Transverse colon (tissue), 4 donors: ENCODE results near the gene NABP1.

Source experiments
- CTCF ChIP-seq, 5 experiments: fragments of 200-600 bp in 3 of 5; fragments of 450-650 bp in 2 of 5; sonication (generic) in 3 of 5; IDR thresholded peaks; 1 replicate in 2 of 5; 2 replicates in 3 of 5; pipeline ENCODE4 v1.5.1; 2016 to 2017; ENCODE audit warnings: antibody characterized with exemption in 5 of 5, inconsistent platforms in 3 of 5, mild to moderate bottlenecking in 2 of 5, moderate library complexity in 1 of 5
- EP300 ChIP-seq: sonication (generic); formaldehyde crosslinking; IDR thresholded peaks from one replicate; pipeline ENCODE4 v1.6.1; 2017; ENCODE audit warnings: antibody characterized with exemption, low read depth
- POLR2A ChIP-seq: fragments of 450-650 bp; IDR thresholded peaks from one replicate; pipeline ENCODE4 v1.6.1; 2016; ENCODE audit warnings: antibody characterized with exemption, mild to moderate bottlenecking, moderate library complexity
- POLR2AphosphoS5 ChIP-seq, 3 donors: sonication (generic); formaldehyde crosslinking; IDR thresholded peaks; one replicate each; pipeline ENCODE4 v1.6.1; 2016; ENCODE audit warnings: antibody characterized with exemption in 3 of 3

- TF ChIP-seq CTCF (IDR thresholded peaks at IDR 0.05): no peak
- TF ChIP-seq POLR2A: no peak
- TF ChIP-seq EP300: no peak
- TF ChIP-seq POLR2AphosphoS5 (IDR thresholded peaks at IDR 0.05): no peak
Observed at GRCh38 chr2:191634791-191635190, 43.1 kb upstream of the NABP1 start.
